GF-D8 (cell line): ENCODE data around the gene FGB.
"Not testable (repeated sequence)": the region's sequence is repeated elsewhere in the genome, so short reads cannot be mapped to it uniquely, and the experiment has no call there.

Source experiments
- DNase-seq: peaks from one replicate; lab custom pipeline; 2025; lab: John Stamatoyannopoulos, UW

FGB gene

GRCh38 chr4:154566639-154567204 lies 3.9 kb downstream of the FGB start:
- DNase-seq = no peak

GRCh38 chr4:154569028-154569427 lies 6.2 kb downstream of the FGB start:
- DNase-seq = no peak

GRCh38 chr4:154569584-154569983 lies 6.8 kb downstream of the FGB start:
- no peak for DNase-seq

GRCh38 chr4:154573190-154573870 lies 10.5 kb downstream of the FGB start:
- DNase-seq = no peak

GRCh38 chr4:154574311-154574710 lies 11.5 kb downstream of the FGB start:
- no peak for DNase-seq

GRCh38 chr4:154577324-154577723 lies 14.5 kb downstream of the FGB start:
- DNase-seq = no peak

GRCh38 chr4:154578919-154579318 lies 16.1 kb downstream of the FGB start:
- DNase-seq = no peak

- no peak for DNase-seq
Observed at GRCh38 chr4:154579927-154580326, 17.1 kb downstream of the FGB start.

- DNase-seq = no peak
Observed at GRCh38 chr4:154582723-154583122, 19.9 kb downstream of the FGB start.

GRCh38 chr4:154583230-154583629 lies 20.4 kb downstream of the FGB start:
- DNase-seq = no peak

GRCh38 chr4:154583677-154584076 lies 20.9 kb downstream of the FGB start:
- DNase-seq = no peak

- DNase-seq = no peak
Observed at GRCh38 chr4:154584259-154584658, 21.4 kb downstream of the FGB start.

- DNase-seq = no peak
Observed at GRCh38 chr4:154585369-154586018, 22.7 kb downstream of the FGB start.

GRCh38 chr4:154586296-154587033 lies 23.7 kb downstream of the FGB start:
- no peak for DNase-seq

- no peak for DNase-seq
Observed at GRCh38 chr4:154588198-154588597, 25.4 kb downstream of the FGB start.

GRCh38 chr4:154589296-154590197 lies 26.7 kb downstream of the FGB start:
- DNase-seq = no peak

- DNase-seq = no peak
Observed at GRCh38 chr4:154590329-154591006, 27.7 kb downstream of the FGB start, which contains the start of gene FGA. Gene FGA, minus strand, starts transcription at chr4:154590742. Its CDS starts 55 bp downstream, at chr4:154590687.

GRCh38 chr4:154591890-154592289 lies 29.1 kb downstream of the FGB start:
- no peak for DNase-seq

GRCh38 chr4:154593868-154594267 lies 31.1 kb downstream of the FGB start:
- no peak for DNase-seq

- DNase-seq = not testable (repeated sequence)
Observed at GRCh38 chr4:154594343-154594742, 31.5 kb downstream of the FGB start.

- DNase-seq = no peak
Observed at GRCh38 chr4:154595807-154596206, 33.0 kb downstream of the FGB start.
